GM12878 (cell line): ENCODE measurements around the gene POLD1. TPM values are rescaled to one million over a fixed set of nuclear protein-coding genes. Genes with fewer than 3 reads are reported as not detected.

Source experiments
- ATAC-seq: fragments of 200-7000 bp; cut with Tn5 transposase; 3 replicates; pipeline ENCODE4 v1.9.1; 2020; ENCODE audit warnings: mild to moderate bottlenecking, moderate library complexity
- BruUV-seq: library from RNA; stranded (reverse); fragments of 400-500 nt; replicated peaks from 2 replicates; lab custom pipeline; 2021; lab: Mats Ljungman, UMichigan
- CTCF ChIA-PET: fragments of 300-600 bp; sonication (Branson Sonifier 250); formaldehyde crosslinking; extraction: SDS; loops from one replicate; lab custom pipeline; 2021; ENCODE audit warnings: inconsistent platforms; lab: Yijun Ruan, JAX
- POLR2A ChIA-PET: fragments of 350-600 bp; formaldehyde crosslinking; extraction: SDS; loops from one replicate; lab custom pipeline; 2021; ENCODE audit warnings: inconsistent platforms; lab: Charles Lee
- RAD21 ChIA-PET: fragments of 300-600 bp; sonication (Branson Sonifier 250); formaldehyde crosslinking; loops from one replicate; lab custom pipeline; 2023; ENCODE audit warnings: antibody characterized with exemption; ENCODE audit not compliant: unreplicated experiment; lab: Charles Lee
- SMC1A ChIA-PET: fragments of 300-600 bp; sonication (Branson Sonifier 250); formaldehyde crosslinking; loops from one replicate; lab custom pipeline; 2023; ENCODE audit not compliant: unreplicated experiment, uncharacterized antibody; lab: Charles Lee
- DNase-seq: peaks from one replicate; pipeline ENCODE4 v3.0.0-alpha.2; 2011; ENCODE audit warnings: low read depth, low spot score
- FAIRE-seq: peaks from 3 replicates; lab custom pipeline; 2011; peaks lifted over from hg19 to GRCh38; lab: Jason Lieb, UNC
- H2AFZ ChIP-seq: 2 replicates; pipeline ENCODE4 v1.6.0; 2011; ENCODE audit warnings: low read depth, low read length, control low read depth; ENCODE audit not compliant: control insufficient read depth
- H3K27ac ChIP-seq: 2 replicates; pipeline ENCODE4 v1.5.1; 2011; ENCODE audit warnings: control low read depth; ENCODE audit not compliant: control insufficient read depth, insufficient read depth
- H3K27me3 ChIP-seq, 2 experiments: replicated peaks in 1 of 2; 2 replicates each; pipeline versions ENCODE4 v1.6.0 to v1.6.1; 2011; ENCODE audit warnings: low read length in 1 of 2; ENCODE audit not compliant: control insufficient read depth in 2 of 2, insufficient read depth in 2 of 2
- H3K36me3 ChIP-seq, 2 experiments: 2 replicates each; pipeline ENCODE4 v1.5.1; 2011; ENCODE audit warnings: low read length in 1 of 2; ENCODE audit not compliant: control insufficient read depth in 2 of 2, insufficient read depth in 2 of 2
- H3K4me1 ChIP-seq: 2 replicates; pipeline ENCODE4 v1.6.1; 2011; ENCODE audit warnings: mild to moderate bottlenecking, low read length, moderate library complexity, mixed read lengths; ENCODE audit not compliant: control insufficient read depth, insufficient read depth
- H3K4me2 ChIP-seq: 2 replicates; pipeline ENCODE4 v1.6.0; 2011; ENCODE audit warnings: control low read depth; ENCODE audit not compliant: control insufficient read depth, insufficient read depth
- H3K4me3 ChIP-seq: fragments of 200-600 bp; sonication (generic); 2 replicates; pipeline ENCODE4 v1.5.1; 2016
- H3K79me2 ChIP-seq: 2 replicates; pipeline ENCODE4 v1.6.0; 2011; ENCODE audit warnings: low read length; ENCODE audit not compliant: control insufficient read depth, insufficient read depth
- H3K9ac ChIP-seq: 2 replicates; pipeline ENCODE4 v1.8.0; 2011; ENCODE audit warnings: low read length, control low read depth, mixed read lengths; ENCODE audit not compliant: control insufficient read depth, insufficient read depth
- H3K9me3 ChIP-seq: replicated peaks from 3 replicates; pipeline ENCODE4 v1.5.1; 2011; ENCODE audit warnings: mild to moderate bottlenecking, low read length; ENCODE audit not compliant: control insufficient read depth, insufficient read depth
- H4K20me1 ChIP-seq: 2 replicates; pipeline ENCODE4 v1.6.0; 2011; ENCODE audit not compliant: control insufficient read depth, insufficient read depth
- BACH1 ChIP-seq: fragments of 450-650 bp; IDR thresholded peaks from 2 replicates; pipeline ENCODE4 v1.6.1; 2017; ENCODE audit warnings: mild to moderate bottlenecking, borderline replicate concordance
- BHLHE40 ChIP-seq, 2 experiments: fragments of 450-650 bp in 1 of 2; IDR thresholded peaks; 2 replicates each; pipeline ENCODE4 v1.6.1; 2011 to 2017; ENCODE audit warnings: low read depth in 2 of 2, borderline replicate concordance in 1 of 2, improper control_type of control experiment in 1 of 2, low read length in 1 of 2, mild to moderate bottlenecking in 1 of 2
- BRCA1 ChIP-seq: IDR thresholded peaks from 2 replicates; pipeline ENCODE4 v1.6.1; 2011; ENCODE audit warnings: low read depth, low read length, improper control_type of control experiment
- EP300 ChIP-seq, 2 experiments: fragments of 150-350 bp in 1 of 2; IDR thresholded peaks; 2 replicates each; pipeline ENCODE4 v1.6.1; 2011 to 2012; ENCODE audit warnings: low read depth in 2 of 2, low read length in 2 of 2, borderline replicate concordance in 1 of 2, improper control_type of control experiment in 1 of 2, inconsistent platforms in 1 of 2; ENCODE audit not compliant: control insufficient read depth in 1 of 2
- ESRRA ChIP-seq: IDR thresholded peaks from 2 replicates; pipeline ENCODE4 v1.6.1; 2012; ENCODE audit warnings: mild to moderate bottlenecking, low read length, improper control_type of control experiment
- IKZF1 ChIP-seq: fragments of 450-650 bp; conservative IDR thresholded peaks from 2 replicates; pipeline ENCODE4 v1.6.1; 2017; ENCODE audit warnings: antibody characterized with exemption, mild to moderate bottlenecking
- MXI1 ChIP-seq: fragments of 150-350 bp; IDR thresholded peaks from 2 replicates; pipeline ENCODE4 v1.6.1; 2011; ENCODE audit warnings: low read depth, mild to moderate bottlenecking, inconsistent platforms, low read length, improper control_type of control experiment
- NBN ChIP-seq: fragments of 450-650 bp; IDR thresholded peaks from 2 replicates; pipeline ENCODE4 v1.6.1; 2016
- NR2C2 ChIP-seq: IDR thresholded peaks from 2 replicates; pipeline ENCODE4 v1.6.1; 2011; ENCODE audit warnings: borderline replicate concordance, low read depth; ENCODE audit not compliant: control insufficient read depth, insufficient read length
- NRF1 ChIP-seq: conservative IDR thresholded peaks from 2 replicates; pipeline ENCODE4 v1.6.1; 2011; ENCODE audit warnings: mild to moderate bottlenecking, low read depth, low read length, improper control_type of control experiment
- PAX5 ChIP-seq: IDR thresholded peaks from 2 replicates; pipeline ENCODE4 v1.6.1; 2011; ENCODE audit warnings: low read depth, low read length, borderline replicate concordance
- POLR2A ChIP-seq: IDR thresholded peaks from 2 replicates; pipeline ENCODE4 v1.6.1; 2011; ENCODE audit warnings: low read depth, mild to moderate bottlenecking, low read length
- RBBP5 ChIP-seq: fragments of 200-600 bp; sonication (generic); conservative IDR thresholded peaks from 2 replicates; pipeline ENCODE4 v1.6.1; 2016
- SKIL ChIP-seq: fragments of 450-650 bp; IDR thresholded peaks from 2 replicates; pipeline ENCODE4 v1.6.1; 2017; ENCODE audit warnings: mild to moderate bottlenecking, low read depth, inconsistent platforms; ENCODE audit not compliant: poor library complexity, severe bottlenecking
- SPI1 ChIP-seq: IDR thresholded peaks from 2 replicates; pipeline ENCODE4 v1.6.1; 2011; ENCODE audit warnings: low read depth, mild to moderate bottlenecking, low read length, moderate library complexity, borderline replicate concordance; ENCODE audit not compliant: insufficient read depth
- SUZ12 ChIP-seq: fragments of 200-600 bp; sonication (generic); IDR thresholded peaks from one replicate; pipeline ENCODE4 v1.6.1; 2018; ENCODE audit warnings: antibody characterized with exemption, mild to moderate bottlenecking; ENCODE audit not compliant: unreplicated experiment
- TARDBP ChIP-seq: IDR thresholded peaks from 2 replicates; pipeline ENCODE4 v1.6.1; 2016; ENCODE audit warnings: borderline replicate concordance
- TCF12 ChIP-seq: IDR thresholded peaks from 2 replicates; pipeline ENCODE4 v1.6.1; 2011; ENCODE audit warnings: low read depth, mild to moderate bottlenecking, low read length
- USF2 ChIP-seq: IDR thresholded peaks from 2 replicates; pipeline ENCODE4 v1.6.1; 2011; ENCODE audit warnings: low read depth, low read length, improper control_type of control experiment, borderline replicate concordance
- ZNF217 ChIP-seq: fragments of 450-650 bp; IDR thresholded peaks from 2 replicates; pipeline ENCODE4 v1.6.1; 2017; ENCODE audit warnings: antibody characterized with exemption, mild to moderate bottlenecking
- WGBS: methylation state at CpG from one replicate; pipeline ENCODE4 v1.1.6; 2016; ENCODE audit warnings: low lambda C conversion rate; ENCODE audit not compliant: insufficient replicate concordance, insufficient coverage; ENCODE audit errors: missing lambda C conversion rate; 5-methylcytosine and 5-hydroxymethylcytosine counted together
- in situ Hi-C: fragments of 300-500 bp; cut with MboI; formaldehyde crosslinking; loops from 9 replicates; pipeline ENCODE4 v1.14.3; 2018; ENCODE audit warnings: mixed read lengths
- intact Hi-C: fragments of 100-400 bp; cut with micrococcal nuclease; formaldehyde crosslinking; loops from one replicate; pipeline ENCODE4 v1.14.2; 2022; ENCODE audit not compliant: unreplicated experiment
- polyA plus RNA-seq, 11 experiments: library from polyadenylated mRNA; depleted of rRNA in 4 of 11; unstranded in 6 of 11; stranded (reverse) in 5 of 11; fragments of >200 nt; fragmentation: Nextera tagmentation in 4 of 11; fragmentation: Illumina TruSeq in 1 of 11; extraction: Ambion mirVana in 4 of 11; extraction: Trizol in 1 of 11; gene quantifications; 1 replicate in 1 of 11; 2 replicates in 10 of 11; pipeline versions ENCODE4 v1.2.1 to v1.2.3, GENCODE V29; 2011 to 2016; ENCODE audit warnings: inconsistent platforms in 2 of 11, missing spikeins in 2 of 11, low read depth in 1 of 11
- total RNA-seq, 4 experiments: library from RNA; depleted of rRNA in 3 of 4; stranded (reverse); fragments of >200 nt in 3 of 4; fragmentation: Illumina TruSeq in 1 of 4; extraction: Trizol in 1 of 4; gene quantifications; 2 replicates each; pipeline versions ENCODE4 v1.2.1 to v1.2.3, GENCODE V29; 2013 to 2021

Gene POLD1
- total and polyA plus RNA-seq, 10 of the 15 experiments (the other 5 are each of a cell fraction or from before 2014, with no cell fraction given), result 0.76 to 165 (median 63.4) TPM

GRCh38 chr19:50415661-50416033 lies 31.5 kb downstream of the POLD1 start:
- ChIA-PET POLR2A (interaction anchor here (0.5 to 4.8 kb wide), 8 partner anchors 14 to 966 kb away, joined by 3 to 26 read pairs (median 7); partner anchors contain the start of gene POLD1), RAD21 (interaction anchor here (0.7 to 1.9 kb wide), 14 partner anchors 14 to 87 kb away, joined by 3 to 18 read pairs (median 4); partner anchors contain the start of genes KCNC3 and POLD1), SMC1A (interaction anchor here (0.6 to 1.9 kb wide), 7 partner anchors 45 to 73 kb away, joined by 3 to 15 read pairs (median 4); no protein-coding TSS in a partner anchor), CTCF (interaction anchor here (0.7 to 4.2 kb wide), 17 partner anchors 9 to 681 kb away, joined by 3 to 30 read pairs (median 5); partner anchors contain the start of genes NAPSA and NR1H2)
- Histone ChIP-seq H3K36me3 (peaks cover 2 to 8% of the 10 kb centered on the region in 2 experiments; a peak in 2 of 4 replicates), H4K20me1 (no peaks in the 10 kb centered on the region), H2AFZ (no peak overlapping the region; the same call in 1 of the 2 replicates), H3K9ac (peak overlapping the region; percentile 61), H3K9me3 (no peaks in the 10 kb centered on the region), H3K79me2 (peaks cover 21% of the 10 kb centered on the region), H3K27me3 (no peaks in the 10 kb centered on the region), H3K4me2 (peak overlapping the region; percentile 73; the same call in 1 of the 2 replicates), H3K4me1 (peaks cover 35% of the 10 kb centered on the region), H3K4me3 (no peak overlapping the region), H3K27ac (peak overlapping the region; percentile 95)
- 0% methylated on average over 19 of the region's 22 CpGs for WGBS
- peak; percentile 76 for ATAC-seq
- in situ Hi-C loops (no loop called here), intact Hi-C loops (loop anchor here (2.0 kb wide), 2 partner anchors 31 to 59 kb away; partner anchors contain the start of gene POLD1)
- peak; percentile 68 for DNase-seq
- no TSS peak for BruUV-seq
- peak; percentile 35 for FAIRE-seq
- TF ChIP-seq POLR2A (peak; percentile 84), MXI1 (peak; percentile 3; the same call in 1 of the 2 replicates), NBN (0 out of 2 replicates have a peak, but pooled peaks have one; percentile 13), ESRRA (no peak), SPI1 (peak; percentile 99), TCF12 (peak; percentile 98), EP300 (IDR thresholded peaks at IDR 0.05; ENCODE audit: borderline replicate concordance in 1 of 2, control insufficient read depth in 1 of 2, low read depth in 2 of 2, low read length in 2 of 2) (peak; percentile 26 to 67; a peak in 2 of 4 replicates), TARDBP (0 out of 2 replicates have a peak, but pooled peaks have one; percentile 44), SKIL (no peak), ZNF217 (no peak), NR2C2 (no peak), NRF1 (no peak), BACH1 (peak; percentile 52; the same call in 1 of the 2 replicates), BHLHE40 (IDR thresholded peaks at IDR 0.05; ENCODE audit: borderline replicate concordance in 1 of 2, low read depth in 2 of 2, low read length in 1 of 2) (peak; percentile 79 to 89), BRCA1 (no peak), SUZ12 (no peak), PAX5 (peak; percentile 86), RBBP5 (no peak), USF2 (no peak), IKZF1 (peak; percentile 44; the same call in 1 of the 2 replicates)
